GM19467 (cell line): ENCODE data around the gene KIF12.
"Not testable (repeated sequence)": the region's sequence is repeated elsewhere in the genome, so short reads cannot be mapped to it uniquely, and the experiment has no call there.

Source experiments
- ATAC-seq: cut with Tn5 transposase; IDR thresholded peaks from one replicate; pipeline ENCODE4 v1.9.1; 2021; ENCODE audit warnings: mild to moderate bottlenecking, moderate library complexity; ENCODE audit not compliant: unreplicated experiment

KIF12 gene

GRCh38 chr9:114098936-114099668 is at the start of gene KIF12:
KIF12 (minus strand) TSS chr9:114099292; CDS start chr9:114099276, 16 bp downstream.
- ATAC-seq: no peak

GRCh38 chr9:114146735-114147134 is 47.6 kb upstream of the KIF12 start:
- no peak for ATAC-seq

GRCh38 chr9:114143234-114143633 is 44.1 kb upstream of the KIF12 start:
- no peak for ATAC-seq

- no peak for ATAC-seq
These were observed 42.7 kb upstream of the KIF12 start for GRCh38 chr9:114141553-114142402.

DNA sequence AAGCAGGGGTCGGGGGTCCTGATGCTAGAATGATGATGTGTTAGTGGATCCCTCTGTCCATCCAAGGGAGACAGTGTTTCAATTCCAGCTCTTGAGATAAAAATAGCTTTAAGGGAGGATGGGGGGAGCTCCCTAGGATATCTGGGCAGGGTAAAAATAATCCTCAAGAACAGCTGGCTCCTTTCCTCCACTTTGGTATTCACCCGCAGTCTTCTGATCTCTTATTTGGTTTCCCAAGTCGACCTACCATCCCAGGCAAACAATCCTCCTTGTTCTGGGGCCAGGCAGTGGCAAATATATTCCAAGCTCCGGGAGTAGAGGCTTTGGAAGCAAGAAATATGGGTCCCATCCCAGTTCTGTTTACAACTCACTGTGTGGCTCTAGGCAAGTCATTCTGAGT is 41.8 kb upstream of the KIF12 start:
- ATAC-seq: no peak

GRCh38 chr9:114140401-114140800 is 41.3 kb upstream of the KIF12 start:
- ATAC-seq: no peak

DNA sequence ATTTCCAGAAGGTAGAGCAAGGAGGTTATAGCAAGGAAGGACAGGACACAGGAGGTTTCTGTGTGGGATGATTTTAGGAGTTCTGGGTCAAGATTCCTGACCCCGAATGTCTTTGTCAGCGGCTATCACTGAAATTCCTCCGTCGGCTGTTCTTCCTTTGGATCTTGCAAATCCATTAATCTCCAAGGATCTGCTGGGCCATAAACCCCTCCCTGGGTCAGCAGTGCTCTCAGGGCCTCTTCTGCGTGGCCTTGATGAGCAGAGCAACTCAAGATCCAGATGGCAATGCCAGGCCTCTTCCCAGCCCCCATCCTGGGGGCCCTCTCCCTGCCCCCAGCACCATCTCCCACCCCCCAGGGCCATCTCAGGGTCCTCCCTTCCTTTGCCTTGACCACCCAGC is 40.0 kb upstream of the KIF12 start:
- no peak for ATAC-seq

- no peak for ATAC-seq
These were observed 39.5 kb upstream of the KIF12 start for GRCh38 chr9:114138552-114138971.

GRCh38 chr9:114137831-114138230 is 38.7 kb upstream of the KIF12 start:
- ATAC-seq: no peak

DNA sequence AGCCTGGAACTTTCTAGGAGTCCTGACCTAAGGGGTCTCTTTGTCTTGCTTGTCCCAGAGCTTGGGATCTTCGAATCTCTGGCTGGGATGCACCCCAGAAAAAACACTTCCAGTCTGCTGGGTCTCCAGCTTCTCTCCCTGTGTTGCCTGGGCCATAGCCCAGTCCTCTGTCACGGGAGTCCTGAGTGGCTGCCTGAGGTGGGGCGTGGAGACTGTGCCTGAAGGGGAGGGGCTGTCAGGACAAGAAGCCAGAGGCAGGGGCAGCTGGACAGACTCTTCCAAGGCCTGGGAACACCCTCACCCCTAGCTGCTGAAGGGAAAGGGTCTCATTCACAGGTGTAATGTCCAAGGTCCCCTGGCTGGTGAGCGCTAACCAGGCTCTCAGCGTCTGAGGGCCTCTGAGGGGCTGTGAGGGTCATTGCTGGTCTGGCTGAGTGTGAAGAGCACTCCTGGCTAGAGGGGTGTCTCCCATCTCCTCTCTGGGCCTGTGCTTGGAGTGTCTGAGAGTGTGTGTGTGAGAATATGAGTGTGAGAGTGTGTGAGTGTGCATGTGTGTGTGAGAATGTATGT is 35.8 kb upstream of the KIF12 start:
- no peak for ATAC-seq

DNA sequence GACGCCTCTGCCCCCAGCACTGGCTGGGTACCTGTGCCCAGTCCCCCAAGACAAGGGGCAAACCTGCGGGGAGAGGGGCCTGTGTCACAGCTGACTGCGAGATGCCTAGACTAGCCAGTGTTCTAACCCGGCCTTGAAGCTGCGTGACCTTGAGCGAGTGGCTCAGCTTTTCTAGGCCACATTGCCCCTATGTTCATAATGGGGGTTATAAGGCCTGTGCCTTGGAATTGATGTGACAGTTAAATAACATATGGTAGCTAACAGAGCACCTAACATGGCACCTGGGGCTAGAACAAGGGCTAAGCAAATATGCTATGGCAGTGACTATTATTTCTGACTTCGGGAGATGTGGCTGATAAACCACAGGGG is 33.4 kb upstream of the KIF12 start:
- no peak for ATAC-seq

- no peak for ATAC-seq
These were observed 32.9 kb upstream of the KIF12 start for GRCh38 chr9:114131808-114132549.

DNA sequence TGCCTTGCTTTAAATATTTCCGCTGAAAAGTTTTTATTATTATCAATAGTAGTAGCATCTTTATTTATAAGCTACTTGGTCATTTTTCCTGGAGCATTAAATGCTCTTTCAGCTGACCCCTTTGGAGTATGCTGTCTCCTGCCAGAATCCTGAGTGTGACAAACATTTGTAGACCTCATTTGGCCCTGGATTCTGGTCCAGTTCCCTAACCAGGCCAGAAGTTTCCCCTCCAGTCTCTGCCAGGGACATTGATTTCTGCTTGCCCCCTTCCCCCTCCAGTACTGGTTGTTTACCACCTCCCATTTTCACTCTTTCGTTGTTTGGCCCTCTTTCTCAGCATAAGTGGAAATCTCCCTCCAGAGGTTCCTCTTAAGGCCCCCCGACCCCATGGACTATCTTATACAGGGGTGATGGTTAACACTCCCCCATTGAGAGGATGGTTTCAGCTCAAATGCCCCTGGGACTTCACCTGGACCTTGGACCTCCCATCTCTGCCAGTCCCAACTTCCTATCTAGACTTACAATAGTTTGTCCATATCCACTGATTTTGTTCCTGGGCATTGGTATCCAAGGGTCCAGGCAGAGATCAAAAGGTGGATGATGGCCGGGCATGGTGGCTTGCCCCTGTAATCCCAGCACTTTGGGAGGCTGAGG is 31.7 kb upstream of the KIF12 start:
- ATAC-seq: no peak

DNA sequence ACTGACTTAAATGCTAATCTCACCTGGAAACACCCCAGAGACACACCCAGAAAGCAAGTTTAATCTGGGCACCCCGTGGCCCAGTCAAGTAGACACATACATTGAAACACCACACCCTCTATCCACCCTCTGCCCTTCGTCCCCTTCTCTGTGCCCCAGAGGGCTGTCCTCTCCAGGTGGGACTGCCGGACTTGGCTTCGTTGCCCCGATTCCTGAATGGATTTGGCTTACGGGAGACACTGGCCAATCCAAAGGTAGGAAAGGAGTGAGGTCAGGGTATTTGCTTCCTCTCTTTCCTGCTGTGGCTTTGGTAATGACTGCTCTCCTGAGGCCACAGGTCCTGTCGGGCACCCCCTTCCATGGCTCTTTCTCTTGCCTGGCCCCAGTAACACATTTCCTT is 31.0 kb upstream of the KIF12 start:
- no peak for ATAC-seq

- not testable (repeated sequence) for ATAC-seq
These were observed 29.7 kb upstream of the KIF12 start for GRCh38 chr9:114128759-114129158.

- no peak for ATAC-seq
These were observed 27.4 kb upstream of the KIF12 start for GRCh38 chr9:114126247-114127060.

DNA sequence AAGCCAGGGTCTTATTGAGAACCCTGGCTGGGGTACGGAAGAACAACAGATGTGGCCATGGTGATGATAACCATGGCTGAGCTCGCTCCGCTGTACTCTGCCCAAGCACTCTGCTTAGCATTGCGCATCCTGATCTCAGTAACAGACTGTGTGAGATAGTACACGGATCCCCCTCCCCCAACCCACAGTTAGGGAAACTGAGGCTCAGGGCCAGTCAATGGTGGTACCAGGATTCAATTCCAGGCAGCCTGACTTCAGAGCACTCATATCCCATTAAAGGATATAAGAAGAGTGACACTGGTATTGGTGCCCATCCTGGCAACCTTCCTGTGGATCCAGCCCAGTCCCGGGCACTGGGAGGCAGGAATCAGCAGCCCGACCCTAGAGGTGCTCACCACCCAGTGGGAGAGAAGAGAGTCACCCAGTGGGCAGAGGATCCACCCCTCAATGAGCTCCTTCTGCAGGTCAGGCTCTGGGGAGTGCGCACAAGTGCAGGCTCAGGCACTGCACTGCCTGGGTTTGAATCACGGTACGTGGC is 26.5 kb upstream of the KIF12 start:
- ATAC-seq: no peak

DNA sequence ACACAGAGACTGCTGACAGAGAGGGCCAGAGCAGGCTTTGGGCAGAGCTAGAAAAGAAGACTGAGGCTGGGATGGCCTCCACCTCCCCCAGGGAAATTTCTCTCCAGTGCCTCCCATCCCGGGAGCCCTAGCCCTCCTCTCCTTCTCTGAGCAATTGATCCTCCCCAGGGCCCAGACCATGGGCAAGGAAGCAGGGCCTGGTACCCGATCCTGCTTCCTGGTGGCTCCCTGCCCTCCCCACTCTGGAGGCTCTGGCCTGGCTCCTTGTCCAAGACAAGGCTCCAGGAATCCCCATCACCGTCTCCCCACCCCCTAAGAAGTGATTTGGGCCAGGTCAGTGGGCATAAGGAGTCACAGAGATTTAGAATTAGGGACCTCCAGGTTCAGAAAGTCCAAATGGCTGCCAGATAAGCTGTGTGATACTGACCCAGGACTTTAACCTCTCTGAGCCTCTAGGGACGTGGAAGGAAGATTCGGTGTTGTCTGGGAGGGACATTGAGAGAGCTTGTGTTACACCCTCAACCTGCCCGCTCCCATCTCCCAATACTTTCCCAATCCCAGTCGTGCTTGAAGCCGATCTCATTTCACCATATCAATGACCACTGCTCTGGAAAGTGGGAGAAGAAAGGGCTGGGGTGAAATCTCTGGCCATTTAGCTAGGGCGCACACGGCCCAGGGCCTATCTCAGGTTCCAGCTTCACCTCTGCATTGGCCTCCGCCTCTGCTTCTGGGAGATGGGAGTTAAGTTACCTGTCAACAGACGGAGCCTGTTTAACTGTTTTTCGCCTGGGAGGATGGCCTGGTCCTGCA is 25.8 kb upstream of the KIF12 start:
- ATAC-seq: no peak

DNA sequence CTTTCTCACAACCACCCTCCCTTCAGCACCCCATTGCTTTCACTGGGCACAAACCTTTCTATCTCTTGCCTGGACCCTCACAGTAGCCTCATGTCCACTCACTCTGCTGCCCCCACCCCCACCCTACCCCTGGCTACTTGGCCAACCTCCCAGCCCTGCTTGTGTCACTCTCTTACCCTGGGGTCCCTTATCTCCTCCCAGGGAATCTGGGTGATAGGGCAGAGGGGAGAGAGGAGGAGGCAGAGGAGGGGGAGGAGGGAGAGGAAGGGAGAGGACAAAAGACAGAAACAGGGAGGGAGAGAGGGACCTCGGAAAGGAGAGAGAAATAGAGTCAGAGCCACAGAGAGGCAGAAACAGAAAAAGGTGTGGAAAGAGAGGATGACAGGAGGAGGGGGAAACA is 25.0 kb upstream of the KIF12 start:
- ATAC-seq: no peak
